Body of pancreas (tissue), 4 donors: ENCODE measurements around the gene SPTSSA.
"Not testable (repeated sequence)": the region's sequence is repeated elsewhere in the genome, so short reads cannot be mapped to it uniquely, and the experiment has no call there.

Source experiments
- CTCF ChIP-seq, 7 experiments: fragments of 450-650 bp in 4 of 7; fragments of 200-600 bp in 3 of 7; sonication (generic) in 3 of 7; IDR thresholded peaks; one replicate each; pipeline ENCODE4 v1.5.1; 2016 to 2019; ENCODE audit warnings: antibody characterized with exemption in 7 of 7
- POLR2A ChIP-seq, 3 donors: fragments of 450-650 bp; IDR thresholded peaks; one replicate each; pipeline ENCODE4 v1.6.1; 2016; ENCODE audit warnings: antibody characterized with exemption in 3 of 3, mild to moderate bottlenecking in 2 of 3

- not testable (repeated sequence) for TF ChIP-seq CTCF, POLR2A (IDR thresholded peaks at IDR 0.05)
Measured at GRCh38 chr14:34428102-34428466, 34.0 kb downstream of the SPTSSA start.
